GM12878 (cell line): ENCODE data around the gene LSR. TPM values are rescaled to one million over a fixed set of nuclear protein-coding genes. Genes with fewer than 3 reads are reported as not detected.

Experiments
- CBFB ChIP-seq: IDR thresholded peaks from 2 replicates; pipeline ENCODE4 v1.6.1; 2016; ENCODE audit warnings: antibody characterized with exemption, low read depth
- CHD4 ChIP-seq: fragments of 200-600 bp; sonication (generic); IDR thresholded peaks from 2 replicates; pipeline ENCODE4 v1.6.1; 2016; ENCODE audit warnings: mild to moderate bottlenecking
- CUX1 ChIP-seq: IDR thresholded peaks from 2 replicates; pipeline ENCODE4 v1.6.1; 2012; ENCODE audit warnings: improper control_type of control experiment, low read depth, low read length; ENCODE audit not compliant: insufficient replicate concordance
- FOS ChIP-seq: IDR thresholded peaks from 3 replicates; pipeline ENCODE4 v1.6.1; 2011; ENCODE audit warnings: borderline replicate concordance; ENCODE audit not compliant: insufficient read length; ENCODE audit errors: extremely low read depth
- FOXM1 ChIP-seq: IDR thresholded peaks from 2 replicates; pipeline ENCODE4 v1.6.1; 2012; ENCODE audit warnings: low read depth, mild to moderate bottlenecking, inconsistent platforms, low read length, moderate library complexity
- HCFC1 ChIP-seq: fragments of 150-350 bp; IDR thresholded peaks from 2 replicates; pipeline ENCODE4 v1.6.1; 2014; ENCODE audit warnings: low read length
- KDM1A ChIP-seq: fragments of 200-600 bp; sonication (generic); IDR thresholded peaks from 2 replicates; pipeline ENCODE4 v1.6.1; 2016; ENCODE audit warnings: borderline replicate concordance
- PAX5 ChIP-seq: IDR thresholded peaks from 2 replicates; pipeline ENCODE4 v1.6.1; 2011; ENCODE audit warnings: low read depth, low read length, borderline replicate concordance
- POU2F2 ChIP-seq: IDR thresholded peaks from 3 replicates; pipeline ENCODE4 v1.6.1; 2011; ENCODE audit warnings: low read depth, mild to moderate bottlenecking, low read length, borderline replicate concordance
- TCF12 ChIP-seq: IDR thresholded peaks from 2 replicates; pipeline ENCODE4 v1.6.1; 2011; ENCODE audit warnings: low read depth, mild to moderate bottlenecking, low read length
- ZBTB11 ChIP-seq: fragments of 450-650 bp; formaldehyde crosslinking; IDR thresholded peaks from 2 replicates; pipeline ENCODE4 v1.5.0; 2022; ENCODE audit warnings: mild to moderate bottlenecking, missing genetic modification characterization
- ZBTB40 ChIP-seq: fragments of 450-650 bp; IDR thresholded peaks from 2 replicates; pipeline ENCODE4 v1.6.1; 2016; ENCODE audit warnings: mild to moderate bottlenecking, moderate library complexity, borderline replicate concordance
- ZNF24 ChIP-seq: fragments of 450-650 bp; IDR thresholded peaks from 2 replicates; pipeline ENCODE4 v1.6.1; 2017; ENCODE audit warnings: antibody characterized with exemption, mild to moderate bottlenecking
- polyA plus RNA-seq, 11 experiments: library from polyadenylated mRNA; depleted of rRNA in 4 of 11; unstranded in 6 of 11; stranded (reverse) in 5 of 11; fragments of >200 nt; fragmentation: Nextera tagmentation in 4 of 11; fragmentation: Illumina TruSeq in 1 of 11; extraction: Ambion mirVana in 4 of 11; extraction: Trizol in 1 of 11; gene quantifications; 1 replicate in 1 of 11; 2 replicates in 10 of 11; pipeline versions ENCODE4 v1.2.1 to v1.2.3, GENCODE V29; 2011 to 2016; ENCODE audit warnings: inconsistent platforms in 2 of 11, missing spikeins in 2 of 11, low read depth in 1 of 11
- total RNA-seq, 4 experiments: library from RNA; depleted of rRNA in 3 of 4; stranded (reverse); fragments of >200 nt in 3 of 4; fragmentation: Illumina TruSeq in 1 of 4; extraction: Trizol in 1 of 4; gene quantifications; 2 replicates each; pipeline versions ENCODE4 v1.2.1 to v1.2.3, GENCODE V29; 2013 to 2021

Gene LSR
- total and polyA plus RNA-seq, 10 of the 15 experiments (the other 5 are each of a cell fraction or from before 2014, with no cell fraction given): 0.26 to 53.9 (median 26.3) TPM

GRCh38 chr19:35246466-35247092, 2.2 kb upstream of the LSR start (continued):
- TF ChIP-seq ZBTB40 (no peak), POU2F2 (no peak), FOXM1 (no peak), HCFC1 (no peak), CHD4 (no peak), ZBTB11 (CRISPR knock-in tag) (no peak), PAX5 (no peak), ZNF24 (no peak), CBFB (no peak), CUX1 (no peak), TCF12 (no peak), KDM1A (no peak), FOS (no peak)
